PC-3 (cell line): ENCODE results near the gene MLYCD. TPM values are rescaled to one million over a fixed set of nuclear protein-coding genes. Genes with fewer than 3 reads are reported as not detected.

ENCODE experiments used
- ATAC-seq: fragments of 200-7000 bp; cut with Tn5 transposase; 2 replicates; pipeline ENCODE4 v1.9.1; 2020; ENCODE audit warnings: mild to moderate bottlenecking, moderate library complexity
- BruUV-seq: library from RNA; stranded (reverse); fragments of 400-500 nt; replicated peaks from 2 replicates; lab custom pipeline; 2021; lab: Mats Ljungman, UMichigan
- CTCF ChIA-PET: fragments of 300-600 bp; sonication (Branson Sonifier 250); formaldehyde crosslinking; loops from one replicate; lab custom pipeline; 2022; ENCODE audit warnings: antibody characterized with exemption; lab: Charles Lee
- POLR2A ChIA-PET: fragments of 300-600 bp; sonication (Branson Sonifier 250); formaldehyde crosslinking; loops from one replicate; lab custom pipeline; 2022; ENCODE audit warnings: antibody characterized with exemption; ENCODE audit not compliant: unreplicated experiment; lab: Charles Lee
- DNase-seq: peaks from one replicate; pipeline ENCODE4 v3.0.0-alpha.2; 2015
- H2AFZ ChIP-seq: fragments of 300-600 bp; sonication (generic); 2 replicates; pipeline ENCODE4 v1.6.0; 2016; ENCODE audit warnings: antibody characterized with exemption, low read length
- H3F3A ChIP-seq: fragments of 300-600 bp; sonication (generic); one replicate; pipeline ENCODE4 v1.6.0; 2017; ENCODE audit warnings: antibody characterized with exemption, low read length, control low read depth, mild to moderate bottlenecking; ENCODE audit not compliant: unreplicated experiment
- H3K27ac ChIP-seq: fragments of 300-600 bp; sonication (generic); 2 replicates; pipeline ENCODE4 v1.5.1; 2016; ENCODE audit warnings: mild to moderate bottlenecking, low read length
- H3K27me3 ChIP-seq: fragments of 300-600 bp; sonication (generic); 2 replicates; pipeline ENCODE4 v1.6.1; 2016; ENCODE audit warnings: low read length, mixed read lengths
- H3K36me3 ChIP-seq: fragments of 300-600 bp; sonication (generic); 2 replicates; pipeline ENCODE4 v1.6.1; 2016; ENCODE audit warnings: low read depth, mixed run types, low read length, mixed read lengths
- H3K4me1 ChIP-seq: fragments of 300-600 bp; sonication (generic); 2 replicates; pipeline ENCODE4 v1.5.1; 2016; ENCODE audit warnings: low read length; ENCODE audit not compliant: insufficient read depth
- H3K4me2 ChIP-seq: fragments of 300-600 bp; sonication (generic); 2 replicates; pipeline ENCODE4 v1.6.0; 2016; ENCODE audit warnings: low read length
- H3K4me3 ChIP-seq: fragments of 300-600 bp; sonication (generic); 2 replicates; pipeline ENCODE4 v1.5.1; 2016; ENCODE audit warnings: mild to moderate bottlenecking, low read length, mixed read lengths
- H3K79me2 ChIP-seq: fragments of 300-600 bp; sonication (generic); 2 replicates; pipeline ENCODE4 v1.6.1; 2017; ENCODE audit warnings: low read length, mixed read lengths
- H3K9ac ChIP-seq: fragments of 300-600 bp; sonication (generic); 2 replicates; pipeline ENCODE4 v1.6.0; 2016; ENCODE audit warnings: mild to moderate bottlenecking, low read length
- H3K9me2 ChIP-seq: fragments of 300-600 bp; sonication (generic); replicated peaks from 2 replicates; pipeline ENCODE4 v1.6.1; 2016; ENCODE audit warnings: mixed run types, low read length, mixed read lengths
- H3K9me3 ChIP-seq: fragments of 300-600 bp; sonication (generic); 2 replicates; pipeline ENCODE4 v1.6.1; 2016; ENCODE audit warnings: low read length, mixed read lengths
- H4K20me1 ChIP-seq: fragments of 300-600 bp; sonication (generic); 2 replicates; pipeline ENCODE4 v1.6.1; 2016; ENCODE audit warnings: low read length, mixed read lengths
- CTCF ChIP-seq: fragments of 300-600 bp; sonication (generic); conservative IDR thresholded peaks from 2 replicates; pipeline ENCODE4 v1.5.1; 2017; ENCODE audit warnings: antibody characterized with exemption, low read depth, mild to moderate bottlenecking, low read length
- EZH2 ChIP-seq: fragments of 300-600 bp; sonication (generic); IDR thresholded peaks from one replicate; pipeline ENCODE4 v1.6.1; 2017; ENCODE audit warnings: antibody characterized with exemption, mild to moderate bottlenecking, low read length; ENCODE audit not compliant: unreplicated experiment
- EZH2phosphoT487 ChIP-seq: fragments of 300-600 bp; sonication (generic); IDR thresholded peaks from 2 replicates; pipeline ENCODE4 v1.6.1; 2018; ENCODE audit warnings: mild to moderate bottlenecking, antibody characterized with exemption, low read length, borderline replicate concordance
- intact Hi-C: fragments of 100-400 bp; cut with micrococcal nuclease; formaldehyde crosslinking; loops from 2 replicates; pipeline ENCODE4 v1.9.0; 2023
- total RNA-seq: library from RNA; depleted of rRNA; stranded (reverse); fragments of >200 nt; gene quantifications from 2 replicates; pipeline ENCODE4 v1.2.3, GENCODE V29; 2014

The MLYCD gene
- total RNA-seq, 1 experiment from 2014 or later, result 0.95 TPM

GRCh38 chr16:83913245-83913633, 14.3 kb downstream of the MLYCD start:
- no peaks in the 10 kb centered on the region for H3K9me3 ChIP-seq
- ChIA-PET POLR2A (no interaction called here), CTCF (no interaction called here)
- intact Hi-C loops, result no loop called here
- ATAC-seq, result no peak
- H3K9me2 ChIP-seq, result no peaks in the 10 kb centered on the region
- H4K20me1 ChIP-seq, result no peaks in the 10 kb centered on the region
- H3F3A ChIP-seq, result no peaks in the 10 kb centered on the region
- no peaks in the 10 kb centered on the region for H3K4me1 ChIP-seq
- H3K9ac ChIP-seq, result no peak overlapping the region
- H3K27ac ChIP-seq, result no peak overlapping the region
- no peak overlapping the region for H3K4me3 ChIP-seq
- H3K27me3 ChIP-seq, result no peaks in the 10 kb centered on the region
- H3K36me3 ChIP-seq, result no peaks in the 10 kb centered on the region
- no TSS peak for BruUV-seq
- DNase-seq, result no peak
- TF ChIP-seq CTCF, result no peak
- no peak for TF ChIP-seq EZH2
- TF ChIP-seq EZH2phosphoT487, result no peak
- no peak overlapping the region for H2AFZ ChIP-seq
- no peaks in the 10 kb centered on the region for H3K79me2 ChIP-seq
- no peak overlapping the region for H3K4me2 ChIP-seq

GRCh38 chr16:83914091-83914710, 15.3 kb downstream of the MLYCD start:
- no peak overlapping the region for H3K4me3 ChIP-seq
- TF ChIP-seq EZH2phosphoT487, result no peak
- TF ChIP-seq CTCF, result no peak
- TF ChIP-seq EZH2, result no peak
- H3K36me3 ChIP-seq, result no peaks in the 10 kb centered on the region
- H3K27ac ChIP-seq, result no peak overlapping the region
- H3F3A ChIP-seq, result no peaks in the 10 kb centered on the region
- no peaks in the 10 kb centered on the region for H3K4me1 ChIP-seq
- ATAC-seq, result no peak
- no peaks in the 10 kb centered on the region for H4K20me1 ChIP-seq
- no peak overlapping the region for H2AFZ ChIP-seq
- POLR2A ChIA-PET, result no interaction called here
- CTCF ChIA-PET, result no interaction called here
- intact Hi-C loops, result no loop called here
- H3K9me3 ChIP-seq, result no peaks in the 10 kb centered on the region
- no peak for DNase-seq
- H3K9ac ChIP-seq, result no peak overlapping the region
- no TSS peak for BruUV-seq
- H3K9me2 ChIP-seq, result no peaks in the 10 kb centered on the region
- no peaks in the 10 kb centered on the region for H3K27me3 ChIP-seq
- H3K79me2 ChIP-seq, result no peaks in the 10 kb centered on the region
- H3K4me2 ChIP-seq, result no peak overlapping the region

- CTCF ChIA-PET, result no interaction called here
- no peaks in the 10 kb centered on the region for H3K79me2 ChIP-seq
- H3K27me3 ChIP-seq, result no peaks in the 10 kb centered on the region
- H3K4me3 ChIP-seq, result no peak overlapping the region
- H3K9me2 ChIP-seq, result no peaks in the 10 kb centered on the region
- no peaks in the 10 kb centered on the region for H4K20me1 ChIP-seq
- intact Hi-C loops, result no loop called here
- no peaks in the 10 kb centered on the region for H3K4me1 ChIP-seq
- no peak overlapping the region for H2AFZ ChIP-seq
- DNase-seq (no peak), ATAC-seq (no peak)
- H3K27ac ChIP-seq, result no peak overlapping the region
- no peaks in the 10 kb centered on the region for H3F3A ChIP-seq
- POLR2A ChIA-PET, result no interaction called here
- H3K4me2 ChIP-seq, result no peak overlapping the region
- BruUV-seq, result no TSS peak
- H3K9ac ChIP-seq, result no peak overlapping the region
- no peak for TF ChIP-seq EZH2phosphoT487
- no peaks in the 10 kb centered on the region for H3K9me3 ChIP-seq
- H3K36me3 ChIP-seq, result no peaks in the 10 kb centered on the region
These were observed 16.2 kb downstream of the MLYCD start for GRCh38 chr16:83915081-83915480.
